ENCODE results near the gene ANO1. TPM values are rescaled to one million over a fixed set of nuclear protein-coding genes. Genes with fewer than 3 reads are reported as not detected.

Gene ANO1
- total RNA-seq, 1 experiment from 2014 or later: 10.9 TPM

GRCh38 chr11:70123711-70124110, 45.6 kb downstream of the ANO1 start:
- H3K23me2 ChIP-seq (ENCODE audit: insufficient read length, low read depth, low read length, poor library complexity, severe bottlenecking): no peaks in the 10 kb centered on the region
- H3K4ac ChIP-seq (ENCODE audit: low read depth, low read length): no peak overlapping the region
- H2BK12ac ChIP-seq (ENCODE audit: insufficient read length, low read depth, low read length): no peak overlapping the region
- no peak overlapping the region for H3K9ac ChIP-seq (ENCODE audit: extremely low read depth, insufficient read length, low read length)
- H3K79me1 ChIP-seq (ENCODE audit: insufficient read depth, low read depth, low read length, poor library complexity, severe bottlenecking): no peaks in the 10 kb centered on the region
- H2BK120ac ChIP-seq (ENCODE audit: low read depth, low read length, poor library complexity, severe bottlenecking): no peak overlapping the region
- H2AK5ac ChIP-seq (ENCODE audit: insufficient read length, low read length): no peak overlapping the region
- H3K36me3 Mint-ChIP-seq (ENCODE audit: insufficient read depth in 1 of 3, low read depth in 3 of 3): peaks cover 0 to 3% (median 0%) of the 10 kb centered on the region in 3 experiments; a peak in 3 of 7 replicates
- H3K18ac ChIP-seq (ENCODE audit: insufficient read length, low read depth, low read length): no peak overlapping the region
- no peak overlapping the region for H3K27ac ChIP-seq (ENCODE audit: insufficient read length, low read depth, low read length)
- no peak overlapping the region for H3K4me3 Mint-ChIP-seq
- no peak overlapping the region for H3K4me2 ChIP-seq (ENCODE audit: insufficient read depth, insufficient read length, low read length)
- H3K56ac ChIP-seq (ENCODE audit: insufficient read length, low read depth, low read length): no peak overlapping the region
- no peaks in the 10 kb centered on the region for H3K9me3 ChIP-seq (ENCODE audit: control insufficient read depth, low read depth, low read length)
- no peak overlapping the region for H4K8ac ChIP-seq (replicated peaks; ENCODE audit: insufficient read length, low read depth, low read length)
- 0 out of 2 replicates have a peak, but pooled peaks cover 2% of the 10 kb centered on the region for H3K27me3 ChIP-seq (ENCODE audit: insufficient read depth, low read length)
- no peak for DNase-seq
- no peak overlapping the region for H3K14ac ChIP-seq (ENCODE audit: insufficient read depth, low read length)
- peaks cover 0 to 3% of the 10 kb centered on the region in 2 experiments; a peak in 4 of 5 replicates for H3K9me3 Mint-ChIP-seq
- peaks cover 26% of the 10 kb centered on the region for H3K27me3 Mint-ChIP-seq (ENCODE audit: low read depth)
- H3K27ac Mint-ChIP-seq: no peak overlapping the region
- no peak overlapping the region for H3K23ac ChIP-seq (ENCODE audit: insufficient read length, low read depth, low read length)
- no peak overlapping the region for H2BK5ac ChIP-seq (ENCODE audit: insufficient read length, low read length)
- no peaks in the 10 kb centered on the region for H4K20me1 ChIP-seq (ENCODE audit: control insufficient read depth, insufficient read depth, insufficient read length)
- no peak overlapping the region for H2BK20ac ChIP-seq (ENCODE audit: low read depth, low read length, poor library complexity, severe bottlenecking)
- H3T11ph ChIP-seq (ENCODE audit: low read length): no peak overlapping the region
- no peak overlapping the region for H2AFZ ChIP-seq (ENCODE audit: low read length)
- H4K91ac ChIP-seq (ENCODE audit: insufficient read length, low read depth, low read length): no peak overlapping the region
- no peaks in the 10 kb centered on the region for H3K79me2 ChIP-seq (ENCODE audit: insufficient read depth, low read length)
- TF ChIP-seq CTCF (conservative IDR thresholded peaks at IDR 0.05): no peak
- H3K4me1 Mint-ChIP-seq: peaks cover 15 to 21% of the 10 kb centered on the region in 2 experiments
- no peak overlapping the region for H4K5ac ChIP-seq (ENCODE audit: insufficient read length, low read depth, low read length)
- H3K4me1 ChIP-seq (ENCODE audit: insufficient read depth, low read length): peaks cover 6% of the 10 kb centered on the region; the same call in 1 of the 2 replicates
- no peak overlapping the region for H2BK15ac ChIP-seq (ENCODE audit: low read depth, low read length)
- WGBS (ENCODE audit: extremely low coverage, insufficient read length, low lambda C conversion rate): no CpG with 5 or more reads among the region's 4 CpGs

All from H9 (cell line).